B cell (primary cell): ENCODE data around the gene RAP1A.

Experiments
- CTCF ChIP-seq: fragments of 200-600 bp; IDR thresholded peaks from one replicate; pipeline ENCODE4 v1.8.0; 2022; ENCODE audit warnings: antibody characterized with exemption, mild to moderate bottlenecking
- EZH2 ChIP-seq: IDR thresholded peaks from 2 replicates; pipeline ENCODE4 v1.6.1; 2012; ENCODE audit warnings: borderline replicate concordance, low read depth, mild to moderate bottlenecking, moderate library complexity, low read length; ENCODE audit not compliant: insufficient read depth, poor library complexity, severe bottlenecking

- TF ChIP-seq CTCF, result no peak
- TF ChIP-seq EZH2, result no peak
These were observed 105.6 kb downstream of the RAP1A start for GRCh38 chr1:111725192-111725591.
